ENCODE data around the gene KLHL24.
A peak's percentile ranks its signal among the peaks of the same experiment; 100 is the strongest.
"Not testable (repeated sequence)": the region's sequence is repeated elsewhere in the genome, so short reads cannot be mapped to it uniquely, and the experiment has no call there.

The KLHL24 gene

GRCh38 chr3:183697610-183698317, 62.3 kb downstream of the KLHL24 start, which contains the start of gene YEATS2:
YEATS2 (plus strand) TSS chr3:183697797; CDS start chr3:183715163, 17,366 bp downstream.
- DNase-seq = peak; percentile 83

- peak; percentile 62 for DNase-seq
These were observed 62.9 kb downstream of the KLHL24 start for GRCh38 chr3:183698318-183698751.

GRCh38 chr3:183698756-183699155, 63.3 kb downstream of the KLHL24 start:
- no peak for DNase-seq

GRCh38 chr3:183699238-183699947, 64.0 kb downstream of the KLHL24 start:
- DNase-seq = no peak

- DNase-seq = no peak
These were observed 66.3 kb downstream of the KLHL24 start for GRCh38 chr3:183701744-183702143.

- not testable (repeated sequence) for DNase-seq
These were observed 68.5 kb downstream of the KLHL24 start for GRCh38 chr3:183703892-183704291.

GRCh38 chr3:183710231-183710630, 74.8 kb downstream of the KLHL24 start:
- no peak for DNase-seq

- DNase-seq = no peak
These were observed 76.1 kb downstream of the KLHL24 start for GRCh38 chr3:183711516-183711915.

GRCh38 chr3:183714622-183715021, 79.2 kb downstream of the KLHL24 start:
- no peak for DNase-seq

- no peak for DNase-seq
These were observed 82.6 kb downstream of the KLHL24 start for GRCh38 chr3:183718012-183718411.

- DNase-seq = no peak
These were observed 90.0 kb downstream of the KLHL24 start for GRCh38 chr3:183725387-183725786.

- no peak for DNase-seq
These were observed 92.8 kb downstream of the KLHL24 start for GRCh38 chr3:183728204-183728603.

GRCh38 chr3:183730361-183730760, 94.9 kb downstream of the KLHL24 start:
- no peak for DNase-seq

GRCh38 chr3:183731611-183732010, 96.2 kb downstream of the KLHL24 start:
- DNase-seq = no peak

- no peak for DNase-seq
These were observed 98.1 kb downstream of the KLHL24 start for GRCh38 chr3:183733553-183733952.

All from islet precursor cell (in vitro differentiated cells).